Eye (tissue), 1 donor: ENCODE results near the gene VPS13D.
"Not testable (repeated sequence)": the region's sequence is repeated elsewhere in the genome, so short reads cannot be mapped to it uniquely, and the experiment has no call there.

Experiments
- DNase-seq: peaks from one replicate; pipeline ENCODE4 v3.0.0-alpha.2; 2015

Gene VPS13D

DNA sequence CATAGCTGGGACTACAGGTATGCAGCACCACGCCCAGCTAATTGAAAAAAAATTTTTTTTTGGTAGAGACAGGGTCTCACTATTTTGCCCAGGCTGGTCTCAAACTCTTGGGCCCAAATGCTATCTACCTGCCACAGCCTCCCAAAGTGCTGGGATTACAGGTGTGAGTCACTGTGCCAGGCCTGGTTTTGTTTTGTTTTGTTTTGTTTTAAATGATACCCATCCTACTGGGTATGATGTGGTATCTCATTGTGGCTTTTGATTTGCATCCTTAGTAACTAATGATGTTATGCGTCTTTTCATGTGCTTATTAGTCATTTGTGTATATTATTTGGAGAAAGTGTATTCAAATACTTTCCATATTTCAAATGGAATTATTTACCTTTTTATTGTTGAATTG lies 142.3 kb downstream of the VPS13D start:
- DNase-seq = no peak

DNA sequence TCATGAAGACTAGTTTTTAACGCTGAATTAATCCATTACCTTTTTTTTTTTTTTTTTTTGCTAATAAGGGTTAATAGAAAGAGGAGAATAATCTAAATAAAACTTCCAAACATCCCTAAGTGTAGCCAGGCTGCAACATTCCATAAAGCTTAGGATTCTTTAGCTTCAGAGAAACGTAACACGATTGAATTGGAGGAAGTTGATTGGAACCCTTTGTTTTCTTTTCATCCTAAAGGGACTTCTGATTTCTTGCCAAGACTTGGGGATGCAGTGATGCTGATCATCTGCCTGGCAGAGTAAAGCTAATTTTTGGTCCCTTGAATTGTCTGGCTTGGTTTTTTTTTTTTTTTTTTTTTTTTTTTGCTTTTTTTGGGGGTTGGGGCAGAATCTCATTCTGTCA lies 142.9 kb downstream of the VPS13D start:
- peak; percentile 33 for DNase-seq

DNA sequence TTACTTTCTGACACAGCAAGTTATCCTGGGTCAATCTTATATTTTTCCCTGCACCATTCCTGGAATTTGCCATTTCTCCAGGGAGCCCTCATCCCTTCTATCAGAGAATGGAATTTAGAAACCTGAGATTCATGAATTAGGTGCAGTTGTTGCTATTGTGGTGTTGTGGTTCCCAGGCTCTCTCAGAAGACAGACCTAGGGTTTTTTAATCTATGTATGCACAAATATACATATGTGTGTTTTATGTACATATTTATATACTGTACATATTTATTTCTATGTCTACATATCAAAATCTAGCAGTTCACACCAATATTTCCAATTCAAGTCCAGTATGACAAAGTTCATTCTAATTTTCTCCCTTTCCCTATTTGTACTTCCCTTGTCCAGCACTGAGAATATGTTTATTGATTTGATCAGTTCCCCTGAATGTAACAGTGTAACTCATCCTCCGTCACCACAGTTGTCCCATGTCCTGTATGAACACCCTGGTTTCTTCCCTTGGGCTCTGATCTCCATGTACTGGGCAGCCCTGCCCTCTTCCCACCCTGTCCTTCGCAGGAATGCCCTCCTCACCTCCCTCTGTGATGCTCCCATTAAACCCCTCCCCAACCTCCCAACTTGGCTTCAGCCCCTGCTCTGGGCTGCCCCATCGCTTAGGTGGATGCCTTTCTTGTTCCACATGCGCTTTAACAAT lies 145.5 kb downstream of the VPS13D start:
- DNase-seq = no peak

DNA sequence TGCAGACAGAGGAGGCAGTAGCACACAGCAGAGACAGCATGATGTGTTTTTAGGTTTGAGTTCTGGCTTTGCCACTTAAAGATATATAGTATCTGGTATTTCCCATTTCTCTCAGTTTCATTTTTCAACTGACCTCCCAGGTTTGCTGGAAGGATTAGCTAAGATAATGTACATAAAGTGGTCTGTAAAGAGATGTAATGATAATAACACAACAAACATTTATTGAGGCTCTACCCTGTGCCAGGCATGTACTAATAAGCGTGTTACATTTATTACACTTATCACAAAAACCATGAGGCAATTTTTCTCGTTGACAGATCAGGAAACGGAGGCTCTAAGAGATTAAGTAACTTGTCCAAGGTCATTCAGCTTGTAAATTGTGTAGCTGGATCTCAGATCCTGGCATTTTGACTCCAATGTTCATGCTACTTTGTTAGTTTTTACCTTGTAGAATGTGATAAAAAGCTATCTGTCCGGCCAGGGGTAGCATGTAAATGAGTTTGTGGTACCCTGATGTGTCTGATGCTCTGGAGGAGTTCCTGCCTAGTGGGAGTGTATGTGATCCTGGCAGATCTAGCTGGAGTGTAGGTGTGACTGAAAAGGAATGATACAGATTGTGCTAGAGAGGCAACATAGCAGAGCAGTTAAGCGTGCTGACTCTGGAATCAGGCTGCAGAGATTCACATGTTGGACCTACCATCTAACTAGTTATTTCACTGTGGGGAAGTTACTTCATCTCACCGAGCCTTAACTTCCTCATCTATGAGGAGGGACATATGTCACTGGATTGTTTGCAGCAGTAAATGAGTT lies 146.6 kb downstream of the VPS13D start:
- DNase-seq = no peak

DNA sequence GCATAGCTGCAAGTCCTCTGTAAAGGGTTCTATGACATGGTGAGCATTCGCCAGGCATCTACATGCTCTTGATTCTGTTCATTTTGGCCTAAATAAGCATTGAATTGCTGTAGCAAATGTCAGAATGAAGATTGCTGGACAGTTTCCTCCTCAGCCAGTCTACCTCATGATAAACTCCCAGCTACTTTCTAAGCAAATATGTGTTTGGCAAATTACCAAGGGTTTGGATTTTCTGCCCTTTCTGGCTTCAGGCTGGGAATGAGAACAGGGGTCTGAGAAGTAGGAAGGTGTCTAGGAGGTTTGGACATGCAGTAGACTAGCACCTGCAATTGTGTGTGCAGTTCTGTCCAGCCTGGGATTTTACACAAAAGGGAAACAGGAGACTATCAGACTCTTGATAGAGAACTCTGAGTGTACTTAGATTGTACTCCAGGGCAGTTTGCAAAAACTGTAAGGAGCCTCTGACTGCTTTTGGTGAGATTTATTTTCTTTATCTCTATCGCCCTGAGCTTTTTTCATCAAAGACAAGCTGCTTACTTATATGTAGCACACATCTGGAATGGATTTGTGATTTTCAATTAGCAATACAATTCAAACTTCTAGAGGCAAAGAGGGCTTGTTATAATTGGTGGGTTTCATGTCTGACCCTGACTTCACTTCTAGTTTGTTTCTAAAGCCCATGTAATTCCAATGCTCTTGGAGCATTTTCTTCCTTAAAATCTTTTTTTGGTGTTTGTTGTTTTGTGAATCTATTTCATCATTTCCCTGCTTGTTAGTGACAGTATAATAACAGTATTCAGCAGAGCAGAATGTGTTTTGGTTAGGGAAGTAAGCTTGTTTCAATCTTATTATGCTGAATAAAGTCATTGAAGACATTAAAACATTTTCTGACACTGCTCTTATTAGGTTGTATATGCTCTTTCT lies 150.8 kb downstream of the VPS13D start:
- peak; percentile 38 for DNase-seq

DNA sequence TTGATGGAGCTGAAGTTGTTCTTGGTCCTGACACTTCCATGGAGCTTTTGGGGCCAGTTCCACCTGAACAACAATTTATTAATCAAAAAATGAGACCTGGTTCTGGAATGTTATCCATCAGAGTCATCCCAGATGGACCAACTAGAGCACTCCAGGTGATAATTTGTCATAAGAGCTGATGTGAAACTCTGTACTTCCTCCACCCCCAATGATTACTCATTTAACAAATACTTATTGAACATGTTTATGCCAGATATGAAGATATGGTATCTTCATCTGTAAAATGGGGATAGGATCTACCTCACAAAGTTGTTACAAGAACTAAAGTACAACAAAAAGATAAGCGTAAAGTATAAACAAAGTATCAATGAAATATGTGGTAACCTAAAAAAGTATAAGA lies 153.2 kb downstream of the VPS13D start:
- no peak for DNase-seq

DNA sequence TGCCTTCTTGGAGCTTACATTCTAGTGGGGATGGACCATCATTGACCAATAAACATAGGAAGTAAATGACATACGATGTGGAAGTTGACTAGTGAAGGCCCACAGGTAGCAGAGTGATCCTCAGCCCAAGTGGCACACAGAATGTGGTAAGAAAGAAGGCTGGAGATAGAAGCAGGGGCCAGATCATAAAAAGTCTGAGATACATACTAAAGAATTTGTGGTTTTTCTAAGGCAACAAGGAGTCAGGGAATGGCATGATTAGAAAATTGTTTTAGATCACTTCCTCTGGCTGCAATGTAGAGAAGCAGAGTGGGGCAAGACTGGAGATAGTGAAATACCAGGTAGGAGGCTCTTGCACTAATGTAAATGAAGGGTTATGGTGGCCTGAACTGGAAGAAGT lies 154.0 kb downstream of the VPS13D start:
- no peak for DNase-seq

DNA sequence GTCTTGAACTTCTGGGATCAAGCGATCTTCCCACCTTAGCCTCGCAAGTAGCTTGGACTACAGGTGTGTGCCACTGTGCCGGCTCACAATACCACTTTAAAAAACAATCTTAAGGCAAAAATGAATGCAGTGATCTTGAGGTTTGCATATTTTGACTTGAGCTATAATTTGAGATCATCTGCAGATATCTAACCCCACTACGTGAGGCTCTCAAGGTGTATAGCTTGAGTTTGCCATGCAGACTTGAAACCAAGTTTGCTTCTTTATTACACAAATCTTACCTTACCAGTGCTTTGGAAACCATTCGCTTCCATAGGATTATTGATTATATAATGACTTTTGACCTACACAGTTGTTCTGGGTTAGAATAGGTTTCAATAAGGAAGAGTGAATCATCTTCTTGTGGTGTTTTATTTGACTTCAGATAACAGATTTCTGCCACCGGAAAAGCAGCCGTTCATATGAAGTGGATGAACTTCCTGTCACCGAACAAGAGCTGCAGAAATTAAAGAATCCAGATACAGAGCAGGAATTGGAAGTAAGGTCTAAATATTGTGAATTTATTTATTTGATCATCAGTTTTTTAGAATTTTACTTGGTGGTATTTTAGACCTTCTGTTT lies 155.1 kb downstream of the VPS13D start:
- no peak for DNase-seq

DNA sequence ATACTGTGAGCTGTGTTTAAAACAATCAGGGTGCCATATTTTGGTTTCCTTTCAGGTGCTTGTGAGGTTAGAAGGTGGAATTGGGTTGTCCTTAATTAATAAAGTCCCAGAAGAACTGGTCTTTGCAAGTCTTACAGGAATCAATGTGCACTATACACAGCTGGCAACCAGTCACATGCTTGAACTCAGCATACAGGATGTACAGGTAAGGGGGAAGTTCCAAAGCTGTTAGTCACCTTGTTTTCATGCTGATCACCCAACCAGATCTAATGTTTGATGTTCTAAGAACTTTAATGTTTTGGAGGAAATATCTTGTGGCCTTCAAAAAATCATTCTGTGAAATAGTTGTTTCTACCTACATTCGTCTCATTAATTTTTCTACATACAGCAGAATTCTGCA lies 156.3 kb downstream of the VPS13D start:
- no peak for DNase-seq

DNA sequence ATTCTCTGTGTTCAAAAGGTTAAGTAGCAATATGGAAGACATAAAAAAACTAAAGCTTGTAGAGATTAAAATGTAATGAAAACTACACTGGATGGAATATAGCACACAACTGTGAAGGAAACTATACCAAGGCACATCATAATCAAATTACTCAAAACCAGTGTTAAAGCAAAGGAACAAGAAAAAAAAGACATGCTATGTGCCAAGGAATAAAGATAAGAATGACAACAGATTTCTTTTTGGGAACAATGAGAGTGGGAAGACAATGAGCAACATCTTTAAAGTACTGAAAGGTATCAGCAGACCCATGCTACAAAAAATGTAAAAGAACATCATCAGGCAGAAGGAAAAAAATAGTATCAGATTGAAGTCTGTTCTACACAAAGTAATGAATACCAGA lies 157.8 kb downstream of the VPS13D start:
- no peak for DNase-seq

DNA sequence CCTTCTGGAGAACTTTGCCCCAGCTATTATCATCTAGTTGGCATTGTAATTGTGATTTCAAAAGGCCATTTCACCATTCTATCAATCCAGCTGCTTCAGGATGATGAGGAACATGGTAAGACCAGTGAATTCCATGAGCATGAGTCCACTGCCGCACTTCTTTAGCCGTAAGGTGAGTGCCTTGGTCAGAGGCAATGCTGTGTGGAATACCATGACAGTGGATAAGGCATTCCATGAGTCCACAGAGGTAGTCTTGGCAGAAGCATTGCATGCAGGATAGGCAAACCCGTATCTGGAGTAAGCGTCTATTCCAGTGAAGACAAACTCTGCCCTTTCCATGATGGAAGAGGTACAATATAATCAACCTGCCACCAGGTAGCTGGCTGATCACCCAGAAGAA lies 160.5 kb downstream of the VPS13D start:
- DNase-seq = not testable (repeated sequence)

DNA sequence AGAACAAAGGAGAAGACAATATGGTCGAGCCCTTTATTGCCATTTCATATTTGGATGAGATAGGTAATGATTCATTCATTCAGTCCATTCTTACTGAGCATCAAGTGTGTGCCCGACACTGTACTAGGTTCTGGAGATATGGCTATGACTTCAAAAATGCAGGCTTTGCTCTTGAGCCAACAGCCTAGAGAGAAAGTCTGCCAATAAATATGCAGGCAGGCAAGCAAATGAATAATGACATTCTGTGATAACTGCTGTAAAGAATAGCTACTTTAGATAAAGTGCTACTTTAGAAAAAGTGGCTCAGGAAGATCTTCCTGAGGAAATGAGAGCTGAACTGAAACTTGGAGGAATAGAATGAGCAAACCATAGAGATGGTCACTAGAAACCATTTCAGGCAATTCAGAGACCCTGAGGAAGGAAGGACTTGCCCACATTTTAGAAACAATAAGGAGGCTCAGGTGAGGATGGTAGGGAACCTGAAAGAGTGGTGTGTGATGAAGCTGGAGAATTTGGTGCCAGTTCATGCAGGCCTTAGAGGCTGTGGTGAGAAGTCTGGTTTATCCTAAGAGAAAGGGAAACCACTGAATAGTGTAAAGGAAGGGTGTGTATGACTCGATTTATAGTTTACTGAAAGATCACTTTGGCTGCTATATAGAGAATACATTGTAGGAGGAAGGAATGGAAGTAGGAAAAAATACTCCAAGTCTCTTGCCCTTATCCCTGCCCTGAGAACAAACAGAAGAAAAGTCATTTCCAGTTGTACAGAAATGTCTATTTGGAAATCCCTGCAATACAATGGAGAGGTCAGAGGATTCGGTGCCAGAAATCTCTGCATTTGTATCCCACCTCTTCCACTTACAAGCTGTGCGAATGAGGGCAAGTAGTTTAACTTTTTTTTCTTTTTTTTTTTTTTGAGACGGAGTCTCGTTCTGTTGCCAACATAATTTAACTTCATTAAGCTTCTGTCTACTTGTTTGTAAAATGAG lies 167.9 kb downstream of the VPS13D start:
- no peak for DNase-seq

DNA sequence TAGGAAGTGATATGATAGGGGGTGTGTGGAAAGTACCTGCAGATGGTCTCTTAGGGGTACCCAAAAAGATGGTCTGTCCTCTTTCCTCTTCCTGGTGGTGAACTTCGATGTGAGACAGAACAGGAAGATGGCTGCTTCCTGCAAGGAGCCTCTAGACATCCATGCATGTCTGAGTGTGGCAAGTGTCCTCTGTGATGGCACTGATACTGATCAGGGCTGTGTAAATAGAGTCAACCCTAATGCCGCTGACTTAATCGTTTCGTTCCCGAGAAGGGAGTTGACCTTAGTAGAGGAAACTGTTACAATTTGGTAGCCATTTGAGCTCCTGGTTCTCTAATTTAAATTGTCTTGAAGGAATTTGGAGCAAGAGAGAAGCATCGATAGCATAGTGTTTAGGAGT lies 168.6 kb downstream of the VPS13D start:
- no peak for DNase-seq

DNA sequence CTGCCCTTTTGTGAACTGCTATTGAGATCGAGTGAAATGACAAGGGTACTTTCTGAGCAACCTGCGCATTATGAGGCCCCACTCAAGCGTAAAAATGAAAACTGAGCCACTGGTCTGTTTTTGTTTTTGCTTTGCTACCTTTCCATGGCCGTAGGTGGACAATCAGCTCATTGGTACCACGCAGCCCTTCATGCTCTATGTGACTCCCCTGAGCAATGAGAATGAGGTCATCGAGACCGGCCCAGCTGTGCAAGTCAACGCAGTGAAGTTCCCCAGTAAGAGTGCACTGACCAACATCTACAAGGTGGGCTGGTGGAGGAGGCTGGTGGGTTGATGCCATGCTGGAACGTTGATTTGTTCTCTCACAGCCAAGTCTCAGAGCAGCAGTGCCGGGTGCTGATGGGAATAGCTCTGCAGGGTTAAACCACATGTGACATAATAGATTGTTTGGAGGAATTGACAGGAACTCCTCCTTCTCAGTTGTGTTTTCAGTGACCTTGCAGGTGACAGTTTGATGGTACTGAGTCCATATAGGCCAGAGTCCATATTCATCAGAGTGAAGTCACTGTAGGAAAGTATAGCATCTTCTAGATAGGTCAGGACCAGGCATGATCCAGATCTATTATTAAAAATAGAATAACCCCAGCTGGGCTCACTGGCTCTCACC lies 170.3 kb downstream of the VPS13D start:
- DNase-seq = no peak

DNA sequence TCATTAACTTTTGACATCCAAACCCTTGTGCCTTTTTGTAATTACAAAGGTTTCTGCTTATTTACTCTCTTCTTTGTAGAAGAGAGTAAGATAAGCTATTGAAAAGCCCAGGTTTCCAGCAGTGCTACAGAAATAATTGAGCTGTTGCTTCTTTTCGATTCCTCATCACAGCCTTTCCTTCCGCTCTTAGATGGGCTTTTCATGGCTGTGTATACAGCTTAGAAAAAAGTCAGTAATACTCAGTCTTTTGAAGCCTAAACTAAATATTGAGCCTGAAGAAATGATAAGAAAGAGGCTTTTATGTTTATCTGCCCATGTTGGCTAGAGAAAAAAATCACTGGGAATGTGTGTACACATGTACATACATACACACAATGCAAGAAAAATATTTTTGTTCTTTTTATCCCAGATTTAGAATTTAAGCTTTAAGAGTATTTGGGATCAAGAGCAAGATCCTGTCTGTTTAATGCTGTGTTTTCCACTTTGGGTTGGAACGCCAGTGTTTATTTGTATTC lies 172.4 kb downstream of the VPS13D start:
- DNase-seq = no peak

DNA sequence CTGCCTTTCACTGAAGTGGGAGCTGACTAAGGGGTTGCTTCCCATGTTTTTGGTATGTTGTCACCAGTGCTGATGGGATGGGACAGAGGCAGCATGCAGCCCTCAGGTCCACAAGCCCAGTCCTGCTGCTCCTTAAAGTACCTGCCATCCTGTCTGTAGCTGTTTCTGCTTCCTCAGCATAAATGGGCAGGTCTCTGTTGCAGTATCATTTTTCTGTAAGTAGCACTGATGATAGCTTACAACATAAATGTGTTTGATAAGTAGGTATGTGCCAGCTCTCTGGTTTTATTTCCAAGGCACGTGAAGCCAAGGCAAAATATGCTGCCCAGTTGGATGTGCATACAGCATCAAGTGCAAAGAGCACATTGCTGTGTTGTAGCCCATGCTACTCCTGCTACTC lies 173.0 kb downstream of the VPS13D start:
- DNase-seq = no peak

DNA sequence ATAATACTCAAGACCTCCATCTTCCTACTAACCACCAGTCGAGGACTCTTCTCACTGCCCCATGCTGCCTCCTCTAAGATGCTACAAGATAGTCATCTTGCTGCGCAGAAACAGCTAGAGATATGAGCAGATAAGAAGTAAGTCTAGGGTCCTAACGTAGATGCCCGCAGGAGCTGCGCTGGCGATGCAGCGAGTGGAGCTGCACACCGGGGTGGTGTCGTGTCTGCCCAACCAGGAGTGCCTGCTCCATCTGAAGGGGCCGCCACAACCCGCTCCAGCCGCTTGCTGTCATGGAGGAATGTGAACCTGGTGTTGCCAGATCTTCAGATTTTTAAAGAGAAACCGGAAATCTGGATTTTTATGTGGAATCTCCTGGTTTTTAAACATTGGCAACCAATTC lies 175.1 kb downstream of the VPS13D start:
- no peak for DNase-seq

DNA sequence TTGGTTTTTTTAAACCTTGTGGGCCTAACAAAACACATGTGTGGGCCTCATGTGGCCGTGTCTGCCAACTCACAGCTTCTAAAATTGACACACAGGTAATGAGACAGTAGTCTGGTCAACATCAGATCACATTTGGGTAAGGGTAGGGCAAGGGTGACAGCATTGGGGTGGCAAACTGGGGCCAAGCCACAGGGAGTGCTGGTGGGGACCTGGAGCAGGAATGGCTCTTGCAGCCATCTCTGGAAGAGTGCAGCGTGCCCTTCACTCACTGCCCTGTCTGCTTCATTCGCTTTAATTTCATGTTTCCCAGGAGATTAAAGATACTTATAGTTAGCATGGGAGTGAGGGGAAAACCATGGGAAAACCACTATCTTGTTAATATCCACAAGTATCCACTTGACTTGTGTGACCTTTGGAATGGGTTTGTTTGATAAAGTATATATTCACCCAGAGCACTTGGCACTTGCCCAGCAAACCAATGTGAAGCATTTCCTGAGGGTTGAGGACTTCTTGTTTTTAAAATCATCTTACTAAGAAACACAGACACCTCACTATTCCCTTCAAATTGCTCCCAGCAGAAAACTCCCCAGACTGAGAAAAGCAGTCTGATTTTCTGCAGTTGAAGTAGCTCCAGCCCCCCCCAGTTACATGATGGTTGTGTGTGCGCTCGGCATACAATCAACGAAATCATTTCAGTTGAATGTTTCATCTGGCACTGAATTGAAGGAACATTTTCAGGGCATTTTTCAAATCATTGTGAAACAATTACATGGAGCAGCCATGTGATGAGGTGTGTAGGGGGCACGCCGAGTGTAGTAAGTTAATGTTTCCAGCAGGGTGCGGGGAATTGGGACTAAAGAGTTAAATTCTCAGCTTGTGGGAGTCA lies 175.7 kb downstream of the VPS13D start:
- DNase-seq = peak; percentile 37

DNA sequence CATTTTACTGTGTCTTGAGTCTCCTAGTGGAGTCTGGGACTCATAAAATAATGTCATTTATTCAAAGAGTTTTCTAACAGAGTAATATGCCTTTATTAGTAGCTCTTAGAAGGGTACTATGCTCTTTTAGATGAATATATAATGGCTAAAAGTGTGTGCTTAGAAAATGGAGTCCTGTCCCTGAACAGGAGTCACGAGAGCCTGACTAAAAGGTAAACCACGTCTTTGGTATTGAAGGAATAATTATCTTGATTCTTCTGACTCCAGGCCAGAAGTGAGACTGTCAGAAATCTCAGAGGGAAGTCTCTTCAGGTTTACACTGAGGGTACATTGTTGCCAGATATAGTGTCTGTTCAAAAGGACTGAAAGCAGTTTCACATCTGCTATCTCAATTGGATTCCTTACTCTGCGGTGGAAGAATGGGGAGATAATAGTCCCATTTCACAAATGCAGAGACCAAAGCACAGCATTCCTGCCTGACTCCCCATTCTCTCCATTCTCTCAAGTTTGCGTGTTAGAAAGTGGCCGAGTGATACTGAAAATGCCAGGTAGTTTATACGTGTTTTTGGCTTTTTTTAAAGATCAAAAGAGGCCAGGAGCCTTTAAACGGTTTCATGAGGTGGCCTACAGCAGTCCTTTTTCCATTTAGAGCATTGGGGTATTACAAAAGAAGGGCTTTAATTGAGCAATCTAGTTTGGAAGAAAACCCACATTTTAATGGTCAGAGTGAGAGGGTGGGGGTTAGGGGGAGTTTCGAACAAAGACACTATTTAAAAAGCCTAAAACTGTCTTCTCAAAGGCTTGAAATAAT lies 176.6 kb downstream of the VPS13D start:
- DNase-seq = no peak
